K562 (cell line): ENCODE data around the gene ZBTB42. TPM values are rescaled to one million over a fixed set of nuclear protein-coding genes. Genes with fewer than 3 reads are reported as not detected.

Source experiments
- ATF1 ChIP-seq, 2 experiments: fragments of 450-650 bp in 1 of 2; IDR thresholded peaks; 2 replicates each; pipeline ENCODE4 v1.6.1; 2016; ENCODE audit warnings: missing compliant biosample characterization in 1 of 2, missing genetic modification characterization in 1 of 2
- CSDE1 ChIP-seq, 2 experiments: fragments of 450-650 bp; IDR thresholded peaks; 2 replicates each; pipeline ENCODE4 v1.6.1; 2016; ENCODE audit warnings: mild to moderate bottlenecking in 1 of 2
- CTBP1 ChIP-seq: fragments of 450-650 bp; IDR thresholded peaks from 2 replicates; pipeline ENCODE4 v1.6.1; 2016; ENCODE audit warnings: borderline replicate concordance
- EGR1 ChIP-seq: fragments of 450-650 bp; conservative IDR thresholded peaks from 2 replicates; pipeline ENCODE4 v1.6.1; 2017; ENCODE audit warnings: mild to moderate bottlenecking
- GABPB1 ChIP-seq: sonication (generic); formaldehyde crosslinking; IDR thresholded peaks from 2 replicates; pipeline ENCODE4 v1.8.0; 2022; ENCODE audit warnings: mild to moderate bottlenecking, missing genetic modification reagents
- HDAC1 ChIP-seq, 2 experiments: fragments of 450-650 bp; IDR thresholded peaks; 2 replicates each; pipeline ENCODE4 v1.6.1; 2016 to 2017; ENCODE audit warnings: inconsistent platforms in 1 of 2, mild to moderate bottlenecking in 1 of 2, moderate library complexity in 1 of 2
- MED1 ChIP-seq: sonication (generic); formaldehyde crosslinking; IDR thresholded peaks from 2 replicates; pipeline ENCODE4 v1.8.1; 2023; ENCODE audit warnings: missing genetic modification reagents, borderline replicate concordance
- MIER1 ChIP-seq: fragments of 450-650 bp; IDR thresholded peaks from 2 replicates; pipeline ENCODE4 v1.6.1; 2016; ENCODE audit warnings: antibody characterized with exemption, mild to moderate bottlenecking, low read depth
- NR2F6 ChIP-seq: fragments of 450-650 bp; formaldehyde crosslinking; IDR thresholded peaks from 2 replicates; pipeline ENCODE4 v1.4.0; 2020; ENCODE audit warnings: mild to moderate bottlenecking
- RAD21 ChIP-seq, 2 experiments: fragments of 250-450 bp in 1 of 2; fragments of 450-650 bp in 1 of 2; sonication (Bioruptor Pico) in 1 of 2; formaldehyde crosslinking in 1 of 2; IDR thresholded peaks in 1 of 2; conservative IDR thresholded peaks in 1 of 2; 2 replicates each; pipeline versions ENCODE4 v1.4.0 to v1.8.0; 2020 to 2022; ENCODE audit warnings: mild to moderate bottlenecking in 2 of 2, moderate library complexity in 1 of 2
- SMAD4 ChIP-seq: fragments of 250-450 bp; sonication (Bioruptor Pico); conservative IDR thresholded peaks from 2 replicates; pipeline ENCODE4 v1.8.0; 2021; ENCODE audit warnings: inconsistent platforms, mild to moderate bottlenecking, moderate library complexity
- TFAP4 ChIP-seq: sonication (generic); formaldehyde crosslinking; IDR thresholded peaks from 2 replicates; pipeline ENCODE4 v1.8.0; 2022; ENCODE audit warnings: missing genetic modification reagents, mild to moderate bottlenecking, moderate library complexity, borderline replicate concordance
- VEZF1 ChIP-seq: fragments of 200-800 bp; sonication (Bioruptor generic); IDR thresholded peaks from 2 replicates; pipeline ENCODE4 v1.6.1; 2017; ENCODE audit warnings: missing genetic modification characterization, missing compliant biosample characterization
- ZBTB11 ChIP-seq, 3 experiments: fragments of 200-800 bp in 1 of 3; fragments of 250-450 bp in 1 of 3; fragments of 450-650 bp in 1 of 3; sonication (Bioruptor Pico) in 1 of 3; sonication (Bioruptor generic) in 1 of 3; formaldehyde crosslinking in 1 of 3; IDR thresholded peaks; 2 replicates each; pipeline versions ENCODE4 v1.6.1 to v1.8.0; 2016 to 2022; ENCODE audit warnings: mild to moderate bottlenecking in 2 of 3, missing genetic modification characterization in 2 of 3, missing compliant biosample characterization in 1 of 3, moderate library complexity in 1 of 3
- ZBTB7A ChIP-seq: IDR thresholded peaks from 2 replicates; pipeline ENCODE4 v1.6.1; 2011; ENCODE audit warnings: low read depth, mild to moderate bottlenecking, low read length, moderate library complexity, borderline replicate concordance; ENCODE audit not compliant: control insufficient read depth
- ZNF740 ChIP-seq, 3 experiments: fragments of 200-800 bp in 1 of 3; sonication (Bioruptor generic) in 1 of 3; sonication (generic) in 1 of 3; formaldehyde crosslinking in 1 of 3; IDR thresholded peaks; 2 replicates each; pipeline versions ENCODE4 v1.6.1 to v1.8.0; 2016 to 2022; ENCODE audit warnings: mild to moderate bottlenecking in 2 of 3, missing compliant biosample characterization in 2 of 3, missing genetic modification characterization in 2 of 3, missing genetic modification reagents in 1 of 3
- polyA plus RNA-seq, 8 experiments: library from polyadenylated mRNA; depleted of rRNA in 4 of 8; stranded (reverse) in 5 of 8; unstranded in 3 of 8; fragments of >200 nt; fragmentation: Nextera tagmentation in 2 of 8; fragmentation: Illumina TruSeq in 1 of 8; extraction: Ambion mirVana in 2 of 8; extraction: Trizol in 1 of 8; gene quantifications; 2 replicates each; pipeline versions ENCODE4 v1.2.1 to v1.2.3, GENCODE V29; 2011 to 2014; ENCODE audit warnings: inconsistent platforms in 1 of 8, missing spikeins in 1 of 8
- total RNA-seq, 7 experiments: library from RNA; depleted of rRNA in 6 of 7; stranded (reverse); fragments of >200 nt in 6 of 7; fragmentation: Illumina TruSeq in 2 of 7; extraction: Trizol in 2 of 7; gene quantifications; 2 replicates each; pipeline versions ENCODE4 v1.2.1 to v1.2.3, GENCODE V29; 2011 to 2021; ENCODE audit warnings: low replicate concordance in 1 of 7

ZBTB42 gene
- total and polyA plus RNA-seq, 9 of the 15 experiments (the other 6 are each of a cell fraction or from before 2014, with no cell fraction given) = 0.03 to 8.5 (median 2.4) TPM

GRCh38 chr14:104827177-104828055 is 26.5 kb downstream of the ZBTB42 start (continued):
- TF ChIP-seq ZBTB11 (CRISPR knock-in tag; IDR thresholded peaks at IDR 0.05) (0 out of 6 replicates have a peak, but pooled peaks of 1 of the 3 experiments have one; percentile 1), GABPB1 (no peak), MED1 (CRISPR knock-in tag) (no peak), HDAC1 (IDR thresholded peaks at IDR 0.05) (0 out of 4 replicates have a peak, but pooled peaks of 1 of the 2 experiments have one; percentile 19), SMAD4 (CRISPR knock-in tag) (0 out of 2 replicates have a peak, but pooled peaks have one; percentile 27), ZBTB7A (peak; percentile 87), EGR1 (peak; percentile 74), NR2F6 (CRISPR knock-in tag) (no peak), MIER1 (no peak), ATF1 (CRISPR knock-in tag; IDR thresholded peaks at IDR 0.05) (no peak), ATF1 (tag; IDR thresholded peaks at IDR 0.05) (0 out of 2 replicates have a peak, but pooled peaks have one; percentile 8), VEZF1 (CRISPR knock-in tag) (peak; percentile 56), RAD21 (CRISPR knock-in tag; conservative IDR thresholded peaks at IDR 0.05 in 1 of 2, IDR thresholded peaks at IDR 0.05 in 1 of 2) (peak in 1 of 2 experiments; percentile 45; a peak in 2 of 4 replicates), CTBP1 (peak; percentile 19; the same call in 1 of the 2 replicates), TFAP4 (CRISPR knock-in tag) (peak; percentile 17; the same call in 1 of the 2 replicates), ZNF740 (CRISPR knock-in tag; IDR thresholded peaks at IDR 0.05) (peak; percentile 45), ZNF740 (tag; IDR thresholded peaks at IDR 0.05) (no peak), CSDE1 (IDR thresholded peaks at IDR 0.05) (no peak)
